ENCODE data around the gene CCDC149. TPM values are rescaled to one million over a fixed set of nuclear protein-coding genes. Genes with fewer than 3 reads are reported as not detected.

The CCDC149 gene
- total and polyA plus RNA-seq, 2 of the 13 experiments (the other 11 are each of a cell fraction or from before 2014, with no cell fraction given), result 0.44 to 0.95 TPM

GRCh38 chr4:24922416-24922815 is 9.6 kb upstream of the CCDC149 start:
- Histone ChIP-seq H4K20me1 (ENCODE audit: insufficient read depth, low read length) (no peaks in the 10 kb centered on the region), H3K36me3 (replicated peaks in 1 of 2; ENCODE audit: control insufficient read depth in 1 of 2, insufficient read depth in 2 of 2, low read length in 2 of 2) (no peaks in the 10 kb centered on the region), H3K79me2 (ENCODE audit: insufficient read depth, low read length) (no peaks in the 10 kb centered on the region), H3K27me3 (ENCODE audit: control insufficient read depth in 1 of 2, insufficient read depth in 2 of 2, low read length in 2 of 2) (no peaks in the 10 kb centered on the region; a peak in 1 of 5 replicates), H3K9me3 (ENCODE audit: low read length) (peaks cover 9% of the 10 kb centered on the region; the same call in 1 of the 2 replicates), H2AFZ (ENCODE audit: low read length) (no peak overlapping the region), H3K9ac (ENCODE audit: insufficient read depth, low read depth, low read length) (no peak overlapping the region), H3K4me2 (ENCODE audit: low read depth, low read length) (no peak overlapping the region), H3K4me3 (replicated peaks in 1 of 3; ENCODE audit: insufficient read depth in 1 of 3, low read depth in 2 of 3, low read length in 3 of 3) (no peak overlapping the region), H3K27ac (ENCODE audit: extremely low read length, insufficient read depth, low read length) (no peak overlapping the region), H3K4me1 (ENCODE audit: insufficient read depth, low read length) (no peaks in the 10 kb centered on the region)
- intact Hi-C loops (cut with micrococcal nuclease; ENCODE audit: unreplicated experiment), result no loop called here
- in situ Hi-C loops (cut with HindIII; ENCODE audit: extremely low pct_ligation_motif_present, low pct_unique_long_range_greater_than_20kb), result no loop called here
- CTCF ChIA-PET (ENCODE audit: low intra/inter-chr PET ratio, low total read pairs), result no interaction called here
- no TSS peak for BruUV-seq (replicated peaks)
- TF ChIP-seq NFRKB (IDR thresholded peaks at IDR 0.05) (no peak), RXRA (CRISPR knock-in tag; IDR thresholded peaks at IDR 0.05) (no peak), ZNF766 (CRISPR knock-in tag; IDR thresholded peaks at IDR 0.05; ENCODE audit: borderline replicate concordance) (no peak), ZSCAN29 (CRISPR knock-in tag; conservative IDR thresholded peaks at IDR 0.05) (no peak), TERF1 (CRISPR knock-in tag; IDR thresholded peaks at IDR 0.05) (no peak), EZH2 (conservative IDR thresholded peaks at IDR 0.05; ENCODE audit: low read depth, low read length) (no peak), ZNF572 (CRISPR knock-in tag; IDR thresholded peaks at IDR 0.05) (no peak)
- 29% methylated on average over 4 of the region's 4 CpGs for WGBS (ENCODE audit: low lambda C conversion rate)
- no peak for ATAC-seq
- POLR2A ChIA-PET, result no interaction called here
- no peak for FAIRE-seq
- no peak for DNase-seq (ENCODE audit: low spot score)

GRCh38 chr4:24921491-24921890 is 8.6 kb upstream of the CCDC149 start:
- in situ Hi-C loops (cut with HindIII; ENCODE audit: extremely low pct_ligation_motif_present, low pct_unique_long_range_greater_than_20kb), result no loop called here
- TF ChIP-seq ZNF652 (CRISPR knock-in tag; IDR thresholded peaks at IDR 0.05; ENCODE audit: borderline replicate concordance, low read depth), result no peak
- TF ChIP-seq ZNF557 (CRISPR knock-in tag; IDR thresholded peaks at IDR 0.05), result no peak
- no peak for TF ChIP-seq SRSF1 (optimal IDR thresholded peaks at IDR 0.05; ENCODE audit: low read depth, low read length)
- TF ChIP-seq ZNF549 (CRISPR knock-in tag; IDR thresholded peaks at IDR 0.05), result no peak
- TF ChIP-seq ATM (IDR thresholded peaks at IDR 0.05; ENCODE audit: borderline replicate concordance), result no peak
- TF ChIP-seq TARDBP (CRISPR knock-in tag; IDR thresholded peaks at IDR 0.05), result no peak
- TF ChIP-seq HNRNPH1 (optimal IDR thresholded peaks at IDR 0.05; ENCODE audit: low read depth, low read length), result no peak
- TF ChIP-seq ZNF292 (CRISPR knock-in tag; IDR thresholded peaks at IDR 0.05; ENCODE audit: borderline replicate concordance, low read depth), result no peak
- TF ChIP-seq CEBPG (CRISPR knock-in tag; IDR thresholded peaks at IDR 0.05), result no peak
- no peak for TF ChIP-seq AGO1 (IDR thresholded peaks at IDR 0.05; ENCODE audit: low read depth, low read length, poor library complexity, severe bottlenecking)
- TF ChIP-seq ZXDC (CRISPR knock-in tag; IDR thresholded peaks at IDR 0.05), result no peak
- no peak for TF ChIP-seq HES4 (CRISPR knock-in tag; IDR thresholded peaks at IDR 0.05; ENCODE audit: borderline replicate concordance)

More at GRCh38 chr4:24921491-24921890, 8.6 kb upstream of the CCDC149 start:
- intact Hi-C loops (cut with micrococcal nuclease; ENCODE audit: unreplicated experiment), result no loop called here
- no peak for ATAC-seq
- no peak overlapping the region for H3K9ac ChIP-seq (ENCODE audit: insufficient read depth, low read depth, low read length)
- FAIRE-seq, result no peak
- no peak overlapping the region for H2AFZ ChIP-seq (ENCODE audit: low read length)
- ChIA-PET POLR2A (no interaction called here), CTCF (ENCODE audit: low intra/inter-chr PET ratio, low total read pairs) (no interaction called here)
- no TSS peak for BruUV-seq (replicated peaks)
- no peak overlapping the region for H3K27ac ChIP-seq (ENCODE audit: extremely low read length, insufficient read depth, low read length)
- WGBS (ENCODE audit: low lambda C conversion rate), result 57% methylated on average over 6 of the region's 6 CpGs
- H3K4me3 ChIP-seq (replicated peaks in 1 of 3; ENCODE audit: insufficient read depth in 1 of 3, low read depth in 2 of 3, low read length in 3 of 3), result no peak overlapping the region
- DNase-seq (ENCODE audit: low spot score), result no peak
- H3K9me3 ChIP-seq (ENCODE audit: low read length), result peaks cover 9% of the 10 kb centered on the region; the same call in 1 of the 2 replicates
- no peaks in the 10 kb centered on the region for H3K4me1 ChIP-seq (ENCODE audit: insufficient read depth, low read length)
- H3K36me3 ChIP-seq (replicated peaks in 1 of 2; ENCODE audit: control insufficient read depth in 1 of 2, insufficient read depth in 2 of 2, low read length in 2 of 2), result no peaks in the 10 kb centered on the region
- no peaks in the 10 kb centered on the region for H4K20me1 ChIP-seq (ENCODE audit: insufficient read depth, low read length)
- H3K4me2 ChIP-seq (ENCODE audit: low read depth, low read length), result no peak overlapping the region
- no peaks in the 10 kb centered on the region; a peak in 1 of 5 replicates for H3K27me3 ChIP-seq (ENCODE audit: control insufficient read depth in 1 of 2, insufficient read depth in 2 of 2, low read length in 2 of 2)
- no peaks in the 10 kb centered on the region for H3K79me2 ChIP-seq (ENCODE audit: insufficient read depth, low read length)

Data from HepG2 (cell line).